ENCODE data around the gene MORC2. TPM values are rescaled to one million over a fixed set of nuclear protein-coding genes. Genes with fewer than 3 reads are reported as not detected.

MORC2 gene
- total and polyA plus RNA-seq, 10 of the 15 experiments (the other 5 are each of a cell fraction or from before 2014, with no cell fraction given), result 1.7 to 16.3 (median 9.0) TPM

GRCh38 chr22:30923168-30923900, 45.2 kb downstream of the MORC2 start (continued):
- TF ChIP-seq NFYA (IDR thresholded peaks at IDR 0.05; ENCODE audit: borderline replicate concordance, low read depth, low read length) (no peak), STAT1 (conservative IDR thresholded peaks at IDR 0.05) (no peak), POLR2A (IDR thresholded peaks at IDR 0.05; ENCODE audit: low read depth, low read length) (no peak), MTA2 (IDR thresholded peaks at IDR 0.05; ENCODE audit: low read depth) (no peak)

DNA sequence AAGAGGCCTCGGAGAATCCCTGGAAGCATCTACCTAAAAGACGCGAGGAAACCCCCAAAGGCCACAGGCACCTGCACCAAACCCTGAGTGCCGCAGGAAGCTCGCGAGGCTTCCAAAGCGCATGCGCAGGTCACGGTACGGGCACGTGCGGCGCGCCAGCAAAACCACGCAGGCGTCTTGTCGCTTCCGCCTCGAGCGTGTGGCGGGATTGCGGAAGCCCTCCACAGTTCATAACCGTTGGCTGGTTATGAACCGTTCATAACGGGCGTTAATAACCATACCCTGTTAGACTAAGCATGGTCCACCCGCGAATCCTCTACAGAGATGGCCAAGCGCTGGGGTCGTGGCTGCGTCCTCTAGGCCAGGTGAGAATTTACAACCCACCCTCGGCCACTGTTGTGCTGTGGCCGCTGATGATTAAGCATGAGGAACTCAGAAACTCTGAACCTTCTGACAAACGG, 46.4 kb downstream of the MORC2 start:
- H3K79me2 ChIP-seq (ENCODE audit: control insufficient read depth, insufficient read depth, low read length), result peaks cover 3% of the 10 kb centered on the region; the same call in 1 of the 2 replicates
- peaks cover 3% of the 10 kb centered on the region; the same call in 1 of the 2 replicates for H3K4me1 ChIP-seq (ENCODE audit: control insufficient read depth, insufficient read depth, low read length)
- H3K4me2 ChIP-seq (ENCODE audit: control insufficient read depth, insufficient read depth), result peak overlapping the region; percentile 73
- CTCF ChIA-PET, result interaction anchor here (0.6 to 6.1 kb wide), 17 partner anchors 13 to 661 kb away, joined by 3 to 82 read pairs (median 4); partner anchors contain the start of genes LIMK2, MORC2, SLC35E4 and SMTN
- no peaks in the 10 kb centered on the region for H3K27me3 ChIP-seq (replicated peaks in 1 of 2; ENCODE audit: control insufficient read depth in 2 of 2, insufficient read depth in 2 of 2, low read length in 1 of 2)
- H3K27ac ChIP-seq (ENCODE audit: control insufficient read depth, insufficient read depth), result peak overlapping the region; percentile 75
- FAIRE-seq (no peak), DNase-seq (ENCODE audit: low read depth, low spot score) (peak; percentile 60), ATAC-seq (peak; percentile 85)
- POLR2A ChIA-PET, result interaction anchor here (0.6 to 2.9 kb wide), 8 partner anchors 36 to 376 kb away, joined by 3 to 8 read pairs (median 4); partner anchors contain the start of gene SLC35E4
- peak overlapping the region; percentile 73 for H3K4me3 ChIP-seq
- WGBS (ENCODE audit: insufficient coverage, insufficient replicate concordance, low lambda C conversion rate, missing lambda C conversion rate), result 85% methylated on average over 34 of the region's 34 CpGs
- in situ Hi-C loops (cut with MboI), result loop anchor here (25.0 kb wide), 2 partner anchors 160 to 285 kb away; partner anchors contain the start of gene SLC35E4
- RAD21 ChIA-PET (ENCODE audit: unreplicated experiment), result interaction anchor here (0.8 to 4.7 kb wide), 9 partner anchors 32 to 368 kb away, joined by 3 to 34 read pairs (median 5); partner anchors contain the start of genes MORC2, SMTN and TUG1
- no peaks in the 10 kb centered on the region for H4K20me1 ChIP-seq (ENCODE audit: control insufficient read depth, insufficient read depth)
- peaks cover 0 to 4% of the 10 kb centered on the region in 2 experiments; a peak in 2 of 4 replicates for H3K36me3 ChIP-seq (ENCODE audit: control insufficient read depth in 2 of 2, insufficient read depth in 2 of 2, low read length in 1 of 2)
- H3K9ac ChIP-seq (ENCODE audit: control insufficient read depth, insufficient read depth, low read length), result peak overlapping the region; percentile 65
- intact Hi-C loops (cut with micrococcal nuclease; ENCODE audit: unreplicated experiment), result no loop called here
- no TSS peak for BruUV-seq (replicated peaks)
- SMC1A ChIA-PET (ENCODE audit: uncharacterized antibody, unreplicated experiment), result interaction anchor here (0.8 to 5.3 kb wide), 6 partner anchors 24 to 288 kb away, joined by 3 to 38 read pairs (median 10); partner anchors contain the start of gene MORC2
- H2AFZ ChIP-seq (ENCODE audit: control insufficient read depth, low read depth, low read length), result peak overlapping the region; percentile 91
- no peaks in the 10 kb centered on the region for H3K9me3 ChIP-seq (replicated peaks; ENCODE audit: control insufficient read depth, insufficient read depth, low read length)
- TF ChIP-seq ESRRA (IDR thresholded peaks at IDR 0.05; ENCODE audit: low read length) (no peak), STAT3 (IDR thresholded peaks at IDR 0.05; ENCODE audit: low read depth, low read length) (no peak), KAT2A (conservative IDR thresholded peaks at IDR 0.05; ENCODE audit: control insufficient read depth, low read depth, low read length) (no peak), BHLHE40 (IDR thresholded peaks at IDR 0.05; ENCODE audit: borderline replicate concordance in 1 of 2, low read depth in 2 of 2, low read length in 1 of 2) (peak; percentile 100), CBX3 (IDR thresholded peaks at IDR 0.05; ENCODE audit: borderline replicate concordance, low read depth) (no peak), SUPT20H (IDR thresholded peaks at IDR 0.05; ENCODE audit: borderline replicate concordance, control insufficient read depth, low read depth, low read length) (no peak), ASH2L (IDR thresholded peaks at IDR 0.05; ENCODE audit: borderline replicate concordance, low read depth) (no peak), HDGF (IDR thresholded peaks at IDR 0.05) (no peak), RBBP5 (conservative IDR thresholded peaks at IDR 0.05) (no peak), RELA (IDR thresholded peaks at IDR 0.05; ENCODE audit: borderline replicate concordance, partially characterized antibody) (no peak), CREM (IDR thresholded peaks at IDR 0.05; ENCODE audit: low read depth) (peak; percentile 40; the same call in 1 of the 2 replicates), SRF (IDR thresholded peaks at IDR 0.05; ENCODE audit: low read depth in 2 of 2, low read length in 2 of 2) (no peak), ZNF384 (IDR thresholded peaks at IDR 0.05; ENCODE audit: borderline replicate concordance, low read depth, low read length) (no peak), SP1 (IDR thresholded peaks at IDR 0.05; ENCODE audit: low read depth, low read length) (no peak), SIN3A (IDR thresholded peaks at IDR 0.05; ENCODE audit: low read depth, low read length) (no peak), FOS (IDR thresholded peaks at IDR 0.05; ENCODE audit: borderline replicate concordance, extremely low read depth, insufficient read length) (no peak), RFX5 (IDR thresholded peaks at IDR 0.05; ENCODE audit: low read depth, low read length) (no peak), EED (IDR thresholded peaks at IDR 0.05; ENCODE audit: low read depth) (no peak), IKZF1 (conservative IDR thresholded peaks at IDR 0.05) (peak; percentile 3)
- TF ChIP-seq, protein P1, sequence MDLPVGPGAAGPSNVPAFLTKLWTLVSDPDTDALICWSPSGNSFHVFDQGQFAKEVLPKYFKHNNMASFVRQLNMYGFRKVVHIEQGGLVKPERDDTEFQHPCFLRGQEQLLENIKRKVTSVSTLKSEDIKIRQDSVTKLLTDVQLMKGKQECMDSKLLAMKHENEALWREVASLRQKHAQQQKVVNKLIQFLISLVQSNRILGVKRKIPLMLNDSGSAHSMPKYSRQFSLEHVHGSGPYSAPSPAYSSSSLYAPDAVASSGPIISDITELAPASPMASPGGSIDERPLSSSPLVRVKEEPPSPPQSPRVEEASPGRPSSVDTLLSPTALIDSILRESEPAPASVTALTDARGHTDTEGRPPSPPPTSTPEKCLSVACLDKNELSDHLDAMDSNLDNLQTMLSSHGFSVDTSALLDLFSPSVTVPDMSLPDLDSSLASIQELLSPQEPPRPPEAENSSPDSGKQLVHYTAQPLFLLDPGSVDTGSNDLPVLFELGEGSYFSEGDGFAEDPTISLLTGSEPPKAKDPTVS (IDR thresholded peaks at IDR 0.05; ENCODE audit: low read depth, low read length), result no peak

All from GM12878 (cell line).